Immature natural killer cell (primary cell): ENCODE results near the gene CELF4. TPM values are rescaled to one million over a fixed set of nuclear protein-coding genes. Genes with fewer than 3 reads are reported as not detected.
A peak's percentile ranks its signal among the peaks of the same experiment; 100 is the strongest.

ENCODE experiments used
- DNase-seq, 3 donors: peaks; one replicate each; pipeline ENCODE4 v3.0.0; 2022; ENCODE audit warnings: mixed read lengths in 1 of 3
- H3K27ac Mint-ChIP-seq, 6 donors: one replicate each; pipeline ENCODE4 v1.8.0; 2020; ENCODE audit warnings: mixed read lengths in 6 of 6, mild to moderate bottlenecking in 5 of 6, inconsistent platforms in 4 of 6, moderate library complexity in 3 of 6
- H3K27me3 Mint-ChIP-seq, 3 donors: one replicate each; pipeline ENCODE4 v1.8.0; 2020 to 2021; ENCODE audit warnings: low read depth in 3 of 3, mild to moderate bottlenecking in 3 of 3, mixed read lengths in 3 of 3, moderate library complexity in 3 of 3, inconsistent platforms in 1 of 3
- H3K36me3 Mint-ChIP-seq, 3 donors: one replicate each; pipeline ENCODE4 v1.8.0; 2020; ENCODE audit warnings: mixed read lengths in 3 of 3, inconsistent platforms in 2 of 3, mild to moderate bottlenecking in 2 of 3
- H3K4me1 Mint-ChIP-seq, 2 donors: one replicate each; pipeline ENCODE4 v1.8.0; 2020; ENCODE audit warnings: inconsistent platforms in 2 of 2, mild to moderate bottlenecking in 2 of 2, mixed read lengths in 2 of 2, moderate library complexity in 1 of 2
- H3K4me3 Mint-ChIP-seq, 5 donors: one replicate each; pipeline ENCODE4 v1.8.0; 2020; ENCODE audit warnings: mild to moderate bottlenecking in 5 of 5, mixed read lengths in 5 of 5, inconsistent platforms in 3 of 5, moderate library complexity in 3 of 5
- H3K9me3 Mint-ChIP-seq, 6 donors: one replicate each; pipeline ENCODE4 v1.8.0; 2020; ENCODE audit warnings: mild to moderate bottlenecking in 6 of 6, mixed read lengths in 6 of 6, inconsistent platforms in 4 of 6, moderate library complexity in 3 of 6
- polyA plus RNA-seq, 3 donors: library from polyadenylated mRNA; unstranded; fragments of 300-500 nt; fragmentation: Illumina TruSeq; gene quantifications; one replicate each; pipeline ENCODE4 v1.2.3, GENCODE V29; 2021

Gene CELF4
- polyA plus RNA-seq, 3 donors from 2014 or later, result 0.07 to 0.13 TPM; not detected in 1

GRCh38 chr18:37538526-37539205 is 26.9 kb downstream of the CELF4 start:
- no peaks in the 10 kb centered on the region for H3K9me3 Mint-ChIP-seq
- no peak overlapping the region for H3K4me3 Mint-ChIP-seq
- DNase-seq, result no peak
- H3K36me3 Mint-ChIP-seq, result no peaks in the 10 kb centered on the region
- peaks cover 4 to 11% (median 6%) of the 10 kb centered on the region in 3 donors for H3K27me3 Mint-ChIP-seq
- H3K27ac Mint-ChIP-seq, result no peak overlapping the region
- H3K4me1 Mint-ChIP-seq, result no peaks in the 10 kb centered on the region

- Mint-ChIP-seq H3K4me3 (no peak overlapping the region), H3K27ac (no peak overlapping the region), H3K4me1 (no peaks in the 10 kb centered on the region), H3K27me3 (peaks cover 4 to 11% (median 6%) of the 10 kb centered on the region in 3 donors), H3K9me3 (no peaks in the 10 kb centered on the region), H3K36me3 (no peaks in the 10 kb centered on the region)
- DNase-seq, result peak in 1 of 3 donors; percentile 8
Observed at GRCh38 chr18:37537868-37538525, 27.6 kb downstream of the CELF4 start.

- DNase-seq, result no peak
- H3K36me3 Mint-ChIP-seq, result no peaks in the 10 kb centered on the region
- H3K27ac Mint-ChIP-seq, result no peak overlapping the region
- peaks cover 4 to 7% (median 6%) of the 10 kb centered on the region in 3 donors for H3K27me3 Mint-ChIP-seq
- no peaks in the 10 kb centered on the region for H3K9me3 Mint-ChIP-seq
- H3K4me1 Mint-ChIP-seq, result no peaks in the 10 kb centered on the region
- H3K4me3 Mint-ChIP-seq, result no peak overlapping the region
Observed at GRCh38 chr18:37536656-37537055, 28.9 kb downstream of the CELF4 start.

GRCh38 chr18:37535968-37536367 is 29.6 kb downstream of the CELF4 start:
- Mint-ChIP-seq H3K27me3 (peaks cover 4 to 6% (median 4%) of the 10 kb centered on the region in 3 donors), H3K4me1 (no peaks in the 10 kb centered on the region), H3K4me3 (no peak overlapping the region), H3K27ac (no peak overlapping the region), H3K36me3 (no peaks in the 10 kb centered on the region), H3K9me3 (no peaks in the 10 kb centered on the region)
- DNase-seq, result no peak

- no peak overlapping the region for H3K4me3 Mint-ChIP-seq
- H3K36me3 Mint-ChIP-seq, result no peaks in the 10 kb centered on the region
- peaks cover 4% of the 10 kb centered on the region in 3 donors for H3K27me3 Mint-ChIP-seq
- H3K9me3 Mint-ChIP-seq, result no peaks in the 10 kb centered on the region
- H3K4me1 Mint-ChIP-seq, result no peaks in the 10 kb centered on the region
- no peak for DNase-seq
- no peak overlapping the region for H3K27ac Mint-ChIP-seq
Observed at GRCh38 chr18:37534627-37535026, 31.0 kb downstream of the CELF4 start.

- DNase-seq, result no peak
- Mint-ChIP-seq H3K9me3 (no peaks in the 10 kb centered on the region), H3K27ac (no peak overlapping the region), H3K4me3 (no peak overlapping the region), H3K4me1 (no peaks in the 10 kb centered on the region), H3K27me3 (peaks cover 4% of the 10 kb centered on the region in 3 donors), H3K36me3 (no peaks in the 10 kb centered on the region)
Observed at GRCh38 chr18:37533647-37534584, 31.7 kb downstream of the CELF4 start.

- no peak for DNase-seq
- H3K27ac Mint-ChIP-seq, result no peak overlapping the region
- H3K9me3 Mint-ChIP-seq, result no peaks in the 10 kb centered on the region
- H3K4me1 Mint-ChIP-seq, result no peaks in the 10 kb centered on the region
- no peaks in the 10 kb centered on the region for H3K36me3 Mint-ChIP-seq
- no peak overlapping the region for H3K4me3 Mint-ChIP-seq
- H3K27me3 Mint-ChIP-seq, result peaks cover 3 to 4% (median 4%) of the 10 kb centered on the region in 3 donors
Observed at GRCh38 chr18:37532917-37533316, 32.7 kb downstream of the CELF4 start.

- H3K27ac Mint-ChIP-seq, result no peak overlapping the region
- H3K4me1 Mint-ChIP-seq, result no peaks in the 10 kb centered on the region
- no peaks in the 10 kb centered on the region for H3K36me3 Mint-ChIP-seq
- no peak overlapping the region for H3K4me3 Mint-ChIP-seq
- no peak for DNase-seq
- H3K27me3 Mint-ChIP-seq, result peaks cover 4 to 19% (median 5%) of the 10 kb centered on the region in 3 donors
- H3K9me3 Mint-ChIP-seq, result no peaks in the 10 kb centered on the region
Observed at GRCh38 chr18:37529863-37530262, 35.7 kb downstream of the CELF4 start.

GRCh38 chr18:37529296-37529695 is 36.3 kb downstream of the CELF4 start:
- no peaks in the 10 kb centered on the region for H3K4me1 Mint-ChIP-seq
- H3K9me3 Mint-ChIP-seq, result no peaks in the 10 kb centered on the region
- H3K27me3 Mint-ChIP-seq, result peaks cover 4 to 21% (median 6%) of the 10 kb centered on the region in 3 donors
- no peak overlapping the region for H3K27ac Mint-ChIP-seq
- H3K4me3 Mint-ChIP-seq, result no peak overlapping the region
- DNase-seq, result no peak
- H3K36me3 Mint-ChIP-seq, result no peaks in the 10 kb centered on the region

GRCh38 chr18:37527395-37527794 is 38.2 kb downstream of the CELF4 start:
- Mint-ChIP-seq H3K27ac (no peak overlapping the region), H3K36me3 (no peaks in the 10 kb centered on the region), H3K27me3 (peaks cover 7 to 25% (median 9%) of the 10 kb centered on the region in 3 donors), H3K4me1 (no peaks in the 10 kb centered on the region), H3K4me3 (no peak overlapping the region), H3K9me3 (no peaks in the 10 kb centered on the region)
- DNase-seq, result no peak

- no peaks in the 10 kb centered on the region for H3K36me3 Mint-ChIP-seq
- no peak overlapping the region for H3K4me3 Mint-ChIP-seq
- peaks cover 7 to 25% (median 7%) of the 10 kb centered on the region in 3 donors for H3K27me3 Mint-ChIP-seq
- no peaks in the 10 kb centered on the region for H3K4me1 Mint-ChIP-seq
- H3K9me3 Mint-ChIP-seq, result peaks cover 0 to 2% (median 0%) of the 10 kb centered on the region in 6 donors
- H3K27ac Mint-ChIP-seq, result no peak overlapping the region
- no peak for DNase-seq
Observed at GRCh38 chr18:37525262-37525585, 40.4 kb downstream of the CELF4 start.

GRCh38 chr18:37524498-37525261 is 40.9 kb downstream of the CELF4 start:
- Mint-ChIP-seq H3K27ac (no peak overlapping the region), H3K36me3 (no peaks in the 10 kb centered on the region), H3K27me3 (peaks cover 7 to 25% (median 7%) of the 10 kb centered on the region in 3 donors), H3K4me3 (no peak overlapping the region), H3K4me1 (no peaks in the 10 kb centered on the region), H3K9me3 (peaks cover 0 to 2% (median 0%) of the 10 kb centered on the region in 6 donors)
- DNase-seq, result no peak

- peaks cover 7 to 25% (median 7%) of the 10 kb centered on the region in 3 donors for H3K27me3 Mint-ChIP-seq
- H3K9me3 Mint-ChIP-seq, result peaks cover 0 to 2% (median 0%) of the 10 kb centered on the region in 6 donors
- no peaks in the 10 kb centered on the region for H3K36me3 Mint-ChIP-seq
- H3K4me3 Mint-ChIP-seq, result no peak overlapping the region
- no peaks in the 10 kb centered on the region for H3K4me1 Mint-ChIP-seq
- DNase-seq, result no peak
- H3K27ac Mint-ChIP-seq, result no peak overlapping the region
Observed at GRCh38 chr18:37524139-37524497, 41.5 kb downstream of the CELF4 start.
